ENCODE data around the gene ADRA2C.

The ADRA2C gene

DNA sequence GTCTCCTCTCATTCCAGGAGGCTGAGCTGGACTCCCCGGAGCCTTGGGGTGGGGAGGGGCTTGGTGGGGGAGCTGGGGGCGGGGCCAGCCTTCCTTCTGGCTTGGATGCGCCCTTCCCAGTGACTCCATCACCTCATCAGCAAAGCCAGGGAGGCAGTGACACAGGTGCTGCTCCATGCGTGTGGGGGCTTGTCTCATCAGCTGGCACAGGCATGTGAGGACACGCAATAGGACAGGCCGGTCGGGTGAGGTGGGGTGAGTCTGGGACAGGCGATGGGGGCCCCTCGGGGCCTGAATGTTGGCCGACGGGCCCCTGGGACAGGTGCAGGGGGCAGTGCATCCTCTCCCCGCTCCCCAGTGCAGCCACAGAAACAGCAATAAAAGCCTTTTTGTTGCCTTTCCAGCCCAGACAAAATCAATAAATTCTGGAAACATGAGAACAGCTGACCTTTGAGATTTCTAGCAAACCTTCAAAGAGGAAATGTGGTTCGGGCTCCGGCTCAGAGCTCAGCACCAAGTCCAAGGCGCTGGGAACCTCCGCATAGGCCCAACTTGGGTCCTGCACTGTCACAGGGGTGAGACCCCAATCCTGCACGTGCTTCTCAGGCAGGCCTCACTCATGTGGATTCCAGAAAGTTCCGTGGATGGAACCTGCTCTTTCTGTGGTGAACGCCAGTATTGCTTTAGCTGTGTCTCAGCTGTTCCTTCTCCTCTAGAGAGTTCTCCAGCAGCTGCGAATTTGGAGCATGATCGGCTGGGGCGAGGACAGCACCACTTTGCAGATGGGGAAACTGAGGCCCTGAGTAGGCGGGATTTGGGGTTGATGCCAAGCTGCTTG lies 18.5 kb downstream of the ADRA2C start:
- Histone ChIP-seq H3K4me1 (ENCODE audit: control insufficient read depth, insufficient read depth, low read length) (no peaks in the 10 kb centered on the region), H3K9me3 (ENCODE audit: control insufficient read depth, insufficient read depth, low read length) (no peaks in the 10 kb centered on the region), H3K27me3 (ENCODE audit: control insufficient read depth, insufficient read depth, low read length) (no peaks in the 10 kb centered on the region), H3K9ac (ENCODE audit: low read depth, low read length) (no peak overlapping the region), H3K36me3 (ENCODE audit: control insufficient read depth, insufficient read depth, low read length) (no peaks in the 10 kb centered on the region), H3K4me3 (ENCODE audit: low read depth, low read length) (no peak overlapping the region)

DNA sequence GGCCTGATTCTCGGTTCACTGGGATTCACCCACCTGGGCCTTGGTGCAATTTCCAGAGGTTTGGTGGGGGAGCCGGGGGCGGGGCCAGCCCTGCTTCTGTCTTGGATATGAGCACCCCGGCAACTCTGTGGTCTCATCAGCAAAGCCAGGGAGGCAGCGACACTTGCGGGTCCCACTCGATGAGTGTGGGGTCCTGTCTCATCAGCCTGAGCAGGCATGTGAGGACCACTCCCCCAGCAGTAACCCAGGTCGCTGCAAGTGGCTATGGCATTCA lies 19.0 kb downstream of the ADRA2C start:
- H3K4me1 ChIP-seq (ENCODE audit: control insufficient read depth, insufficient read depth, low read length) = no peaks in the 10 kb centered on the region

DNA sequence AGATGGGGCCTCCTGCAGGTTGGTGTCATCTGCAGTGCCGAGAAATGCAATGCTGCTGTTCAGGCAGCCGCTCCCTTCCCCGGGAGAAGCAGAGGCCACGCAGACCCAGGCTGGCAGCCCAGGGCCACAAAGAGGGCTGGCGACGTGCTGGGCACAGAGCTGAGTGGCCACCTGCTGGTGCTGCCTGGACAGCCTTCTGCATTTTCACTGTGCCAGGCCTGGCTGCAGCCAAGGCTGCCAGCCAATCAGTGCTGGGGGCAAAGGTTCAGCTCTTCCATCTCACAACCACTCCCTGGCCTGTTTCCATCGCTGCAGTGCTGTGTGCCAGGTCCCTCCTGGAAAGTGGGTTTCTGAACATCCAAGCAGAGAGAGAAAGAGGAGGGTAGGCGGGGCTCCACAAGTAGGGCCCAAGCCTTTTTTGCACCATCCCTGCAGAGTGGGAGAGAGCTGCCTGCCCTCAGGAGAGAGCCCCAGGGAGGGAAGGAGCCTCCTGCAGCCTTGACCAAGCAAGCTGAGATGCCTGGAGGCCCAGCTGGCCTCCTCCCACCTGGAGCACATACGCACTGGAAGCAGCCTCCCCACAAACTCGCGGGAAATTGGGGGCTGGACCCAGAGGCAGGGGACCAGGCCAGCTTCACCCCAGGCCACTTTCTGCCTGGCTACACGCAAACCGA lies 20.1 kb downstream of the ADRA2C start:
- H3K9me3 ChIP-seq (ENCODE audit: control insufficient read depth, insufficient read depth, low read length) = no peaks in the 10 kb centered on the region
- no peaks in the 10 kb centered on the region for H3K4me1 ChIP-seq (ENCODE audit: control insufficient read depth, insufficient read depth, low read length)
- H3K27me3 ChIP-seq (ENCODE audit: control insufficient read depth, insufficient read depth, low read length) = no peaks in the 10 kb centered on the region
- H3K4me3 ChIP-seq (ENCODE audit: low read depth, low read length) = no peak overlapping the region
- H3K36me3 ChIP-seq (ENCODE audit: control insufficient read depth, insufficient read depth, low read length) = no peaks in the 10 kb centered on the region
- no peak overlapping the region for H3K9ac ChIP-seq (ENCODE audit: low read depth, low read length)

More for the DNA sequence above, 19.0 kb downstream of the ADRA2C start:
- Histone ChIP-seq H3K4me3 (ENCODE audit: low read depth, low read length) (no peak overlapping the region), H3K9me3 (ENCODE audit: control insufficient read depth, insufficient read depth, low read length) (no peaks in the 10 kb centered on the region), H3K9ac (ENCODE audit: low read depth, low read length) (no peak overlapping the region), H3K27me3 (ENCODE audit: control insufficient read depth, insufficient read depth, low read length) (no peaks in the 10 kb centered on the region), H3K36me3 (ENCODE audit: control insufficient read depth, insufficient read depth, low read length) (no peaks in the 10 kb centered on the region)

DNA sequence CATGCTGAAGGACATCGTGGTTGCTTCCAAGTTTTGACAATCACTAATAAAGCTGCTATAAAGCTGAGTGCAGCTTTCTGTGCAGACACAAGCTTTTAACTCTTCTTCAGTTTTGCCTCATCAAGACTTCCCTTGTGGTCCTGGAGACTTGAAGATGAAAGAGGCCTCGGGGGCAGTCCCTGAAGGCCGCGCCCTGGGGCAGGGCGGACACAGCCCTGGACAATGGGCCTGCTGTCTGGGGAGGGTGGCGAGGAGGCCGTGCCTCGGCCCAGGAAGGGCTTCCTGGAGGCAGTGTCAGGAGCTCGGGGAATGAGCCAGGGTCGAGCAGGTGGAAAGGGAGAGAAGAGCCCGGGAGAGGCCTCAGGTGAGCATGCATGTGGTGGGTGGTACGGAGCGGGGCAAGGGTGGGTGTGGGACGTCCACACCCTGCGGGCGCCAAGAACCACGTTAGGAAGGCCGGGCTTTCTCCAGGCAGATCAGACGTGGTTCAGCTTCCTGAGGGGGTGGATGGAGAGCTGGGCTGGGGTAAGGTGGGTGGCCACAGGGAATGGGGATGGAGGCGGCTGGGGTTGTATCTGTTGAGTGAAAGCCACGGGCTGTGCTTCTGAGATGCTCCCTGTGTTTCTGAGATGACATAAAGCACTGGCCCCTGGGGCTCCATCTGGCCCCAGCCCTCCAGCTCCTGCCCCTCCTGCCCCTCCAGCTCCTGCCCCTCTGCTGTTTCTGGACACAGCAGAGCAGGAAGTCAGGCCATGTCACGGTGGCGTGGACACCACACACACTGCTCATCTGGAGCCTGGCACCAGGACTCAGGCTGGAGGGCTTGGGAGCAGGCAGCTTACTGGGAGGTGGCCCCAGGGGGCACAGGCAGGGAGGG lies 21.5 kb downstream of the ADRA2C start:
- no peaks in the 10 kb centered on the region for H3K36me3 ChIP-seq (ENCODE audit: control insufficient read depth, insufficient read depth, low read length)
- H3K4me1 ChIP-seq (ENCODE audit: control insufficient read depth, insufficient read depth, low read length) = no peaks in the 10 kb centered on the region
- H3K4me3 ChIP-seq (ENCODE audit: low read depth, low read length) = no peak overlapping the region
- no peaks in the 10 kb centered on the region for H3K9me3 ChIP-seq (ENCODE audit: control insufficient read depth, insufficient read depth, low read length)
- no peak overlapping the region for H3K9ac ChIP-seq (ENCODE audit: low read depth, low read length)
- no peaks in the 10 kb centered on the region for H3K27me3 ChIP-seq (ENCODE audit: control insufficient read depth, insufficient read depth, low read length)

DNA sequence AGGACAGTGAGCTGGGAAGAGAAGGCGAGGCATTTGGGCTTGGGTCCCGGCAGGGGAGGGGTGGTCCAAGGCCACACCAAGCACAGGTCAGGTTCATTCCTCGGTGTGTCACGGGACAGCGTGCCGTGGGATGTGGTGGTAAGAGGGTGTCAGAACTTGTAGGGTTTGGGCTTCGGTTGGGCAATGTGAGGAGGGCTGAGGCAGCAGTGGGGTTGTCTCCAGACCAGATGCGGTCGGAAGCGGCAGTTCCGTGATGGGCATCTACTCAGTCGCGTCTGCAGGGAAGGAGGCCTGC lies 22.1 kb downstream of the ADRA2C start:
- H3K4me3 ChIP-seq (ENCODE audit: low read depth, low read length) = no peak overlapping the region
- no peak overlapping the region for H3K9ac ChIP-seq (ENCODE audit: low read depth, low read length)
- no peaks in the 10 kb centered on the region for H3K36me3 ChIP-seq (ENCODE audit: control insufficient read depth, insufficient read depth, low read length)
- H3K27me3 ChIP-seq (ENCODE audit: control insufficient read depth, insufficient read depth, low read length) = no peaks in the 10 kb centered on the region
- no peaks in the 10 kb centered on the region for H3K4me1 ChIP-seq (ENCODE audit: control insufficient read depth, insufficient read depth, low read length)
- no peaks in the 10 kb centered on the region for H3K9me3 ChIP-seq (ENCODE audit: control insufficient read depth, insufficient read depth, low read length)

DNA sequence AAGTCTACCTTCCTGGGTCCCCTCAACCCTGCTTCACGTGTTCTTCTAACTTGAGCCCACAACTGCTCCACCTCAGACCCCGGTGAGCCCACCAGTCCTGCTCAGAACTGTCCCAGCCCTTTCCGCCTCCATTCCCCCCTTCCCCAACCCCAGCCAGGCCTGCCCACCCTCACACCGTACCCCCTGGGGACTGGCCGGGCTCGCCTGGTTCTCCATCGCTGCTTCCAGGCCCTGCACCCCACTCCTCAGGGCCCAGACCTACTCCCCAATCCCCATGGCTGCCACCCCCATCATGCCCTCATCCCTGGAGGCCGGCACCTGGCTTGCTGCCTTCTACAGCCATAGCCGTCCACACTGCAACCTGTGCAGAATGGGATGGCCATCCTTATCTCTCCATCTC lies 23.4 kb downstream of the ADRA2C start:
- no peaks in the 10 kb centered on the region for H3K27me3 ChIP-seq (ENCODE audit: control insufficient read depth, insufficient read depth, low read length)

DNA sequence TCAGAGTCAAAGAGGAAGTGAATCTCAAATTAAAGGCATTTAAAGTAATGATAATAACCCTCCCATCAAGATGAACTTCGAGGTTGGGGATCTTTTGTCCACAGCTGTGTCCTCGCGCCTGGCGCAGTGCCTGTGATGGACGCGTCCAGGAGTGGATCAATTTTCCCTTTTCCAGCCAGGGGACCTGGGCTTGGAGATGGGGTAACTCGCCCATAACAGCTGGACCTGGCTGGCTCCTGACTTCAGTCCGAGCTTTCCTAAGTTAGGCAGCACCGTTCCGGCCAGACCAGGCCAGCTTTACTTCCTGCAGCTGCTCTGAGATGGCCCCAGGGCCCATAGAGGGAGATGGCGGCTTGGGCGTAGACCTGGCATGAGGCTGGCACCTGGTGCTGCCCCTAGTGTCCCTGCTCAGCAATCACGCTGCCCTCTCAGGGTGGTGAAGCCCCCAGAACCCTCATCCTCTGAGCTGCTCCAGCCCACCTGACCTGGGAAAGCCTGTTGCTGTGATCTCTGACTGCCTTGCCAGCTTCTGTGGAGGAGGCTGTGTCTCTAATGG lies 23.9 kb downstream of the ADRA2C start:
- Histone ChIP-seq H3K9ac (ENCODE audit: low read depth, low read length) (no peak overlapping the region), H3K4me3 (ENCODE audit: low read depth, low read length) (no peak overlapping the region), H3K9me3 (ENCODE audit: control insufficient read depth, insufficient read depth, low read length) (no peaks in the 10 kb centered on the region), H3K27me3 (ENCODE audit: control insufficient read depth, insufficient read depth, low read length) (no peaks in the 10 kb centered on the region), H3K36me3 (ENCODE audit: control insufficient read depth, insufficient read depth, low read length) (no peaks in the 10 kb centered on the region), H3K4me1 (ENCODE audit: control insufficient read depth, insufficient read depth, low read length) (no peaks in the 10 kb centered on the region)

More for the DNA sequence above, 23.4 kb downstream of the ADRA2C start:
- Histone ChIP-seq H3K9ac (ENCODE audit: low read depth, low read length) (no peak overlapping the region), H3K4me1 (ENCODE audit: control insufficient read depth, insufficient read depth, low read length) (no peaks in the 10 kb centered on the region), H3K4me3 (ENCODE audit: low read depth, low read length) (no peak overlapping the region), H3K9me3 (ENCODE audit: control insufficient read depth, insufficient read depth, low read length) (no peaks in the 10 kb centered on the region), H3K36me3 (ENCODE audit: control insufficient read depth, insufficient read depth, low read length) (no peaks in the 10 kb centered on the region)

DNA sequence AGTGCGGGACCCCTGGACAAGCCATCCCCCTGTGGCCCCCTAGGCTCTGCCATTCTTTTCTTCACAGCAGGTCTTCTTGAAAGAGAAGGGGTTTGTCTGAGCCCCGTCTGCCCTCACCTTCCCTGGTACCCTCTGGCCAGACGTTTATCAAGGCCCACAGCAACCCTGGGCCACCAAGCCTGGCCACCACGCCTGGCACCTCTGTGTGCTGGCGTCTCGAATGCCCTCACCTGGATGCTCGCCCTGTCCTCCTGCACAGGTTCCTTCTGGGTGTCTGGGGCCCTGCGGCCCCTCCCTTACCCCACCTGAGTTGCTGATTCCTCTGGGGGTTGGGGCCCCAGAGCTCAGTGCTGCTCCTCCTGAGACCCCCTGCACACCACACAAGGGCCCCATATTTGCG lies 25.1 kb downstream of the ADRA2C start:
- Histone ChIP-seq H3K27me3 (ENCODE audit: control insufficient read depth, insufficient read depth, low read length) (no peaks in the 10 kb centered on the region), H3K9me3 (ENCODE audit: control insufficient read depth, insufficient read depth, low read length) (no peaks in the 10 kb centered on the region), H3K4me3 (ENCODE audit: low read depth, low read length) (no peak overlapping the region), H3K4me1 (ENCODE audit: control insufficient read depth, insufficient read depth, low read length) (no peaks in the 10 kb centered on the region), H3K9ac (ENCODE audit: low read depth, low read length) (no peak overlapping the region), H3K36me3 (ENCODE audit: control insufficient read depth, insufficient read depth, low read length) (no peaks in the 10 kb centered on the region)

DNA sequence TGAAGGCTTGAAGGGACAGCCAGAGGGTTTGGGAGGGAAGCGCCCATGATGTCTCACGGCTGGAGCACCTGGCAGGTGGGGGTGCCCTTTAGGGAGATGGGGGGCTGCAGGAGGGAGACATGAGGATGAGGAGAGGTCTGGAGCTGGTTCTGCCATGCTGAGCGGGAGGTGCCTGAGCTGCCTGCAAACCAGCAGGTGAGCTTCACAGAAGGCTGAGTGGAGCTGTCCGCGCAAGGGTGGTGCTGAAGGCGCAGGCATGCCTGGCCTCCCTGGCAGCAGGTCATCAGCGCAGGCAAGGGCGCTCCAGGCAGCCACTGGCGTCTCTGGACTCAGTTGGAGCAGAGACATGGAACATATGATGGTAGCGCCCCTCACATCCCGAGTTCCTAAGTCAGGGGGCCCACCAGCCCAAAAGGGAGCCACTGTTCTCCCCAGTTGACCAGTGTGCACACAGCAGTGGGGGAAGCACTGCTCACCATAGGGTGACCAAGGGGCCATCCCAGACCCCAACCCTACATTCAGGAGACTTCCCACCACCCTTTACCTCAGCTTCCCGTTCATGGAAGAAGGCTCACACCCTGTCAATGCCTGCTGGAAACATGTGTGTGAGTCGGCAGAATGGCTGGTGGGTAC lies 25.8 kb downstream of the ADRA2C start:
- H3K4me1 ChIP-seq (ENCODE audit: control insufficient read depth, insufficient read depth, low read length) = no peaks in the 10 kb centered on the region
- no peaks in the 10 kb centered on the region for H3K9me3 ChIP-seq (ENCODE audit: control insufficient read depth, insufficient read depth, low read length)
- H3K9ac ChIP-seq (ENCODE audit: low read depth, low read length) = no peak overlapping the region
- H3K36me3 ChIP-seq (ENCODE audit: control insufficient read depth, insufficient read depth, low read length) = no peaks in the 10 kb centered on the region
- no peak overlapping the region for H3K4me3 ChIP-seq (ENCODE audit: low read depth, low read length)
- no peaks in the 10 kb centered on the region for H3K27me3 ChIP-seq (ENCODE audit: control insufficient read depth, insufficient read depth, low read length)

DNA sequence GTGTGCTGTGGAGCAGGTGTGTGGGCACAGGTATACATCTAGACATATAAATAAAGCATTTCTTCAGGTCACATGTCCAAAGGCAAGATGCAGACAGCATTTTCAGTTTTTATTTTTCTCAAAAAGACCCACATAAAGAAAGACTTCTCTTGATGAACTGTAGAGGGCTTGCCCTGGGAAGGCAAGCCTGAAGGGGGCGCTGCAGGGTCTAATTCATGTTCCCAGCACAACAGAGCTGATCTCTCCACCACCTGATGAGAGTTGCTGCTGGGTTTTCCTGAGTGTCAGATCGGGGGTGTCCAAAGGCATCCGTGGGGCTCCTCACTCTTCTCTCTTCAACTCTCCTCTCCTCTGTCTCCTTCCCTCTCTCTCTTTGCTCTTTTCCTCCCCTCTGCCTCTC lies 26.6 kb downstream of the ADRA2C start:
- no peaks in the 10 kb centered on the region for H3K36me3 ChIP-seq (ENCODE audit: control insufficient read depth, insufficient read depth, low read length)
- no peaks in the 10 kb centered on the region for H3K9me3 ChIP-seq (ENCODE audit: control insufficient read depth, insufficient read depth, low read length)
- H3K27me3 ChIP-seq (ENCODE audit: control insufficient read depth, insufficient read depth, low read length) = no peaks in the 10 kb centered on the region
- H3K4me3 ChIP-seq (ENCODE audit: low read depth, low read length) = no peak overlapping the region
- no peaks in the 10 kb centered on the region for H3K4me1 ChIP-seq (ENCODE audit: control insufficient read depth, insufficient read depth, low read length)
- no peak overlapping the region for H3K9ac ChIP-seq (ENCODE audit: low read depth, low read length)

DNA sequence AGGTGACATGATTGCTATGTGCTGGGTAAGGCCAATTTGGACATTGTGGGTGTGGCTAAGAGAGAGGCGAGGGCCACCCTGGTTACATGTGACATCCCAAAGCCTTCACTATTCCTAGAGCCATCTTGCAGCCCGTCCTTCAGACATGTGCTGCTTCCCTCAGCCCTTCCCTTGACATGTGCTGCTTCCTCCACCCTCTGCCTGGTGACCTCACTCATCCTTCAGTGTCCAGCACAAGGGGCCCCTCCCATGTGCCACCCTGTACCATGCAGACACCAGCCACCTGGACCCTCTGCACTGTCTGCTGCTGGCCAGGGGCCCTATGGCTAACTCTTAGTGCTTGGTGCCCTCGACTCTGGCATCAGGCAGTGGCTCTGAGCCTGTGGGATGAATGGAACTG lies 27.4 kb downstream of the ADRA2C start:
- H3K4me1 ChIP-seq (ENCODE audit: control insufficient read depth, insufficient read depth, low read length) = no peaks in the 10 kb centered on the region
- H3K27me3 ChIP-seq (ENCODE audit: control insufficient read depth, insufficient read depth, low read length) = no peaks in the 10 kb centered on the region
- no peak overlapping the region for H3K9ac ChIP-seq (ENCODE audit: low read depth, low read length)
- H3K9me3 ChIP-seq (ENCODE audit: control insufficient read depth, insufficient read depth, low read length) = no peaks in the 10 kb centered on the region
- H3K36me3 ChIP-seq (ENCODE audit: control insufficient read depth, insufficient read depth, low read length) = no peaks in the 10 kb centered on the region
- no peak overlapping the region for H3K4me3 ChIP-seq (ENCODE audit: low read depth, low read length)

Measured in iPS-15b (cell line).